Mucosa of descending colon (tissue), 3 donors: ENCODE measurements around the gene AKT3. TPM values are rescaled to one million over a fixed set of nuclear protein-coding genes. Genes with fewer than 3 reads are reported as not detected.

Source experiments
- ATAC-seq: fragments of 200-7000 bp; cut with Tn5 transposase; one replicate; pipeline ENCODE4 v1.9.1; 2020; ENCODE audit warnings: mild to moderate bottlenecking, moderate library complexity
- DNase-seq, 3 donors: peaks; one replicate each; pipeline ENCODE4 v3.0.0-alpha.2; 2020
- H3K36me3 ChIP-seq: fragments of 200-600 bp; one replicate; pipeline ENCODE4 v1.8.0; 2021; ENCODE audit warnings: low read depth, mild to moderate bottlenecking
- H3K4me1 ChIP-seq: fragments of 200-600 bp; one replicate; pipeline ENCODE4 v1.8.0; 2021; ENCODE audit warnings: low read depth, mild to moderate bottlenecking
- H3K4me3 ChIP-seq: fragments of 200-600 bp; one replicate; pipeline ENCODE4 v1.8.0; 2021; ENCODE audit warnings: mild to moderate bottlenecking
- H3K9me3 ChIP-seq: fragments of 200-600 bp; one replicate; pipeline ENCODE4 v1.8.0; 2021; ENCODE audit warnings: mild to moderate bottlenecking
- intact Hi-C, 2 donors: fragments of 100-400 bp; cut with DNase I in 1 of 2; cut with micrococcal nuclease in 1 of 2; formaldehyde crosslinking; loops; one replicate each; pipeline versions ENCODE4 v1.11.0 to v1.11.1; 2022; cut with DNase I, micrococcal nuclease
- total RNA-seq, 3 donors: library from RNA; stranded (reverse); fragmentation: NEBNext Ultra II Directional in 2 of 3; extraction: Animal tissue kit (Norgen Biotek cat#: 25700) in 2 of 3; gene quantifications; one replicate each; pipeline versions ENCODE4 v1.2.1 to v1.2.4, GENCODE V29; 2021 to 2023
- TF ChIP-seq, protein P1 (sequence below): fragments of 200-600 bp; IDR thresholded peaks from one replicate; pipeline ENCODE4 v1.8.0; 2022; ENCODE audit warnings: antibody characterized with exemption, mild to moderate bottlenecking
- donor health status: DM: no; HTN: no; CAD: no; lungs with moderate emphysema.
- donor health status: DM: no; HTN: no; CAD: no.
- donor health status: DM: no; HTN: yes; CAD: no.

The AKT3 gene
- total RNA-seq, 3 donors from 2014 or later, result 8.2 to 119 (median 12.6) TPM

DNA sequence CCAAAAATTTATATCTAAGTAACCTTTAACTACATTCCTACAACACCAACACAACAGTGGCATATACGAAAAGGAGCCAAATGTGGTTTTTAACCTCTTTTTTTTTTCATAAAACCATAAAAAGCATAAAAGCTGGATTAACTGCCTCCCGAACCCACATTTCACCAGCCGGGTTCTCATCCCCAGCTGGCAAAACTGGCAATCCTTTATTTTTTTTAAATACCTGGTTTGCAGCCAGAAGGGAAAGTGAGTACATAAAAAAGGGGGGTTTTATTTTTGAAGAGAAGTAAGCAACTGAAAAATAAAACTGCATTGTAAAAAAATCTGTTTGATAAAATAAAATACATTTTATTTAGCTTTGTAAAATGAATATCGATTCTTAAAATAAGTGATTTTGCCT is 295.4 kb downstream of the AKT3 start:
- H3K4me3 ChIP-seq, result no peak overlapping the region
- DNase-seq, result no peak
- TF ChIP-seq, protein P1, sequence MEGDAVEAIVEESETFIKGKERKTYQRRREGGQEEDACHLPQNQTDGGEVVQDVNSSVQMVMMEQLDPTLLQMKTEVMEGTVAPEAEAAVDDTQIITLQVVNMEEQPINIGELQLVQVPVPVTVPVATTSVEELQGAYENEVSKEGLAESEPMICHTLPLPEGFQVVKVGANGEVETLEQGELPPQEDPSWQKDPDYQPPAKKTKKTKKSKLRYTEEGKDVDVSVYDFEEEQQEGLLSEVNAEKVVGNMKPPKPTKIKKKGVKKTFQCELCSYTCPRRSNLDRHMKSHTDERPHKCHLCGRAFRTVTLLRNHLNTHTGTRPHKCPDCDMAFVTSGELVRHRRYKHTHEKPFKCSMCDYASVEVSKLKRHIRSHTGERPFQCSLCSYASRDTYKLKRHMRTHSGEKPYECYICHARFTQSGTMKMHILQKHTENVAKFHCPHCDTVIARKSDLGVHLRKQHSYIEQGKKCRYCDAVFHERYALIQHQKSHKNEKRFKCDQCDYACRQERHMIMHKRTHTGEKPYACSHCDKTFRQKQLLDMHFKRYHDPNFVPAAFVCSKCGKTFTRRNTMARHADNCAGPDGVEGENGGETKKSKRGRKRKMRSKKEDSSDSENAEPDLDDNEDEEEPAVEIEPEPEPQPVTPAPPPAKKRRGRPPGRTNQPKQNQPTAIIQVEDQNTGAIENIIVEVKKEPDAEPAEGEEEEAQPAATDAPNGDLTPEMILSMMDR, result no peak
- intact Hi-C loops, result no loop called here
- H3K36me3 ChIP-seq, result no peaks in the 10 kb centered on the region
- no peaks in the 10 kb centered on the region for H3K4me1 ChIP-seq
- ATAC-seq, result no peak
- no peaks in the 10 kb centered on the region for H3K9me3 ChIP-seq

DNA sequence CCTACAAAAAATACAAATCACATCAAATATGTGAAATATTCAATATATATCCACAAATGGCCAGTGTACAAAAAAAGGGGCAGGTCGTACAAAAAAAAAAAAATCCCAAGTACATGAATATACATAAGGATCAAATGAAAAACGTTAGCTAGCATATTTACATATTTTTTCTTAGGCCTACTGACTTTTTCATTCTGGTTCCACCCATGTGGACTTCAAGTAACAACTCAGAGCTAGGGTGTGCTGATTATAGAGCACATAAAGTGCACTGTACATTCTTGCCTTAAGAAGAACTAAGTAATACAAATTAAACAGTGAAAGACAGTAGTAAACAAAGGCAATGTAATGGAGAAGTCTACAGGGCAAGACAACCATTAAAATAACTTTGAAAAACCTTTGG is 297.0 kb downstream of the AKT3 start:
- H3K36me3 ChIP-seq, result no peaks in the 10 kb centered on the region
- TF ChIP-seq, protein P1, result no peak
- no peak for ATAC-seq
- H3K4me3 ChIP-seq, result no peak overlapping the region
- H3K9me3 ChIP-seq, result no peaks in the 10 kb centered on the region
- H3K4me1 ChIP-seq, result no peaks in the 10 kb centered on the region
- intact Hi-C loops, result no loop called here
- no peak for DNase-seq

DNA sequence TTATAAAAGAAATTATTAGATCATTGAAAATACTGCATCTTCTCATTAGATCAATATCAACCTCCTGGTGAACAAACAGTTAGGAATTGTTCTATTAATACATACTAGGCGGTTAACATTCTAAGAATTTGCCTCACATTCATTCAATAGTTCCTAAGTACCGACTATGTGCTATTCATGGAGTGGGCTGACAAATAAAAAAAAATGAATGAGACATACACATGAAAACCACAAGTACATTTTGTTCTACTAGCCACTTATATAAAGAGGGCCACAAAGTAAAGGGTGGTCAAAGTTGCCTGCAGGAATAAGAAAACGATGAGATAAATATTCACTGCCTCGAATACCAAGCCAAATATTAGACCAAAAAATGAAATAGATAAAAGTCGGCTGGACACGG is 299.8 kb downstream of the AKT3 start:
- TF ChIP-seq, protein P1, result no peak
- DNase-seq (no peak), ATAC-seq (no peak)
- intact Hi-C loops, result no loop called here
- no peak overlapping the region for H3K4me3 ChIP-seq
- H3K4me1 ChIP-seq, result no peaks in the 10 kb centered on the region
- H3K36me3 ChIP-seq, result no peaks in the 10 kb centered on the region
- no peaks in the 10 kb centered on the region for H3K9me3 ChIP-seq

DNA sequence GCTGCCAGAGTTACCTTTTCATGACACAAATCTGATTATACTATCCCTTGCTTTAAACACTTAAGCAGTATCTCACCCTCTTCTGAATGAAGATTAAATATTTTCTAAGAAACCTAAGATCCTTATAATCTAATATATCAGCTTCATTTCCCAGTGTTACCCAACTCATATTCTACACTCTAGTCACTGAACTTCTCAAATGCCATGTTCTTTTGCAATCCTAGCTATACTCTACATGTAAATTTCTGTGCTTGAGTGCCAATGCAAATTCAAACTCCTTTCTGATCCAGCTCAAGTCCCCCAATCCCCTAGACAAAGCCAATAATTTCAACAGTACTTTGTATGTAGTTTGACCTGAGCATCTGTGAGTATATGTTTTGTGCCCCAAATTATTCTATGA is 300.3 kb downstream of the AKT3 start:
- Histone ChIP-seq H3K9me3 (no peaks in the 10 kb centered on the region), H3K4me1 (no peaks in the 10 kb centered on the region), H3K4me3 (no peak overlapping the region), H3K36me3 (no peaks in the 10 kb centered on the region)
- ATAC-seq (no peak), DNase-seq (no peak)
- TF ChIP-seq, protein P1, result no peak
- intact Hi-C loops, result no loop called here

DNA sequence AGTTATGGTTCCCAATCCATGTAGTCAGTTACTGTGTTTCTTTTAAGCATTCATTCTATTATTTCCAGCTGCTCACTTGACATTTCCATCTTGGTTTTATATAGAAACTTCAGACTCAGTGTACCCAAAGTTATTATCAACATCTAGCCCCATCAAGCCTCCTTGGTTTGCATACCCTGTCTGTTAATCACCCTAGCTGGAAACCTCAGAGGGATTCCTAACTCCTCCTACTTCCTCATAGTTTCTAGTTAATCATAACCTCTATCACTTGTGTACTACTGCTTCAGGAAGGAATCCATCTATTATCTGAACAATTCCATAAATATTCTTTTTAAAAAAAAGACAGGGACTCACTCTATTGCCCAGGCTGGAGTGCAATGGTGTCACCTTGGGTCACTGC is 300.9 kb downstream of the AKT3 start:
- ATAC-seq (no peak), DNase-seq (no peak)
- intact Hi-C loops, result no loop called here
- no peaks in the 10 kb centered on the region for H3K9me3 ChIP-seq
- no peaks in the 10 kb centered on the region for H3K36me3 ChIP-seq
- TF ChIP-seq, protein P1, result no peak
- no peak overlapping the region for H3K4me3 ChIP-seq
- no peaks in the 10 kb centered on the region for H3K4me1 ChIP-seq

DNA sequence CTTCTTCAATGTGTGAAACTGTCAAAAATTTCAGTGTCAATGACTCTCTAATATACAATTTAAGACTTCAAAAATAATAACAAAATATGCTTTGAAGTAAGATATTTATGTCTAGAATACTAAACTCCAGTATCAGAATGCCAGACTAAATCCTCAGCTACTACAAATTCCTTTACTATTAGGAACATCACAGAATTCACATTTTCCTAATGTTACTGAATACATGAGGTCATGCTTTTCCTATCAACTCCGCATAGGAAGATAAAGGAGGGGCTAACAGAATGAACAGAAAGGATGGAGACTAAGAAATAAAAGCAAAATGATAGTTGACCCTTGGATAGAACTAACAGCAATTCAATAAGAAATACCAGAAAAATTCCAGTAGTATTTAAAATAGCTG is 301.5 kb downstream of the AKT3 start:
- Histone ChIP-seq H3K4me1 (no peaks in the 10 kb centered on the region), H3K9me3 (no peaks in the 10 kb centered on the region), H3K4me3 (no peak overlapping the region), H3K36me3 (no peaks in the 10 kb centered on the region)
- ATAC-seq (no peak), DNase-seq (no peak)
- intact Hi-C loops, result no loop called here
- TF ChIP-seq, protein P1, result no peak
